NCI-H146 treated with DMSO at 0.1 percent for 48 hours (cell line): ENCODE measurements around the gene KCNJ15.

Source experiments
- DNase-seq: peaks from one replicate; lab custom pipeline; 2025; ENCODE audit not compliant: unreplicated experiment; lab: John Stamatoyannopoulos, UW

Gene KCNJ15

GRCh38 chr21:38297194-38297631, 40.4 kb downstream of the KCNJ15 start:
- no peak for DNase-seq

DNA sequence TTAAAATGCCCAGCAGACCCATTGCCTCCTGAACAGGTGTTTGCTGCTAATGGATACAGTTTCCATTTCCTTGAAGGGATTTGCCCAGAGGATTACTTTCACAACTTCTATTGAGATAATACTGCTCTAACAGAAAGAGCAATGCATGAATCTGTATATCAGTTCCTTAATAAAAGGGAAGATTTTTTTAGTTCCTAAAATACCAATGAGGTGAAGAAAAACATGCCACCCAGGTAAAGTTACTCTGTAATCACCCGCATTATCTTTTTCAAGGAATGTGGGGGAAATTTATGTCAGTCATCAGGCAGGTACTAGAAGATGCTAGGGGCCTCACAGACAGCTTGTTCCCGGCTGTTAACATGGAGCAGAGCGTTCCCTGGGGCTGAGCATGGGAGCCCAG, 41.1 kb downstream of the KCNJ15 start:
- no peak for DNase-seq

DNA sequence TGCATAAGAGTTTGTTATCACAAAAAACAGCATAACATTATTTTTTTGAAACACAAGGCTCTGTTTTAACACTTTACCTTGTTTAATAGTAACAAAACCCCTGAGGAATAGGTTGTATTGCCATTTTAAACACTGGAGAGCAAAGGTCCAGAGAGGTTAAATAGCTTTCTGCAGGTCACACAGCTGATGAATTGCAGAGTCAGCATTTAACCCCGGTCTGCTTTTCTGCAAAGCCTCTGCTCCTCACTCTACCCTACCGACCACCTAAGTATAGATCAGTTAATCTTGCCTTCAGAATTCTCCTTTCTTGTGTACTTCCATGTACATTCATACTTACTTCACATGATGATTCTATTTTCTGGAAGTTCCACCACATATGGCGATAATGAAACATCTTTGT, 42.0 kb downstream of the KCNJ15 start:
- DNase-seq = no peak

DNA sequence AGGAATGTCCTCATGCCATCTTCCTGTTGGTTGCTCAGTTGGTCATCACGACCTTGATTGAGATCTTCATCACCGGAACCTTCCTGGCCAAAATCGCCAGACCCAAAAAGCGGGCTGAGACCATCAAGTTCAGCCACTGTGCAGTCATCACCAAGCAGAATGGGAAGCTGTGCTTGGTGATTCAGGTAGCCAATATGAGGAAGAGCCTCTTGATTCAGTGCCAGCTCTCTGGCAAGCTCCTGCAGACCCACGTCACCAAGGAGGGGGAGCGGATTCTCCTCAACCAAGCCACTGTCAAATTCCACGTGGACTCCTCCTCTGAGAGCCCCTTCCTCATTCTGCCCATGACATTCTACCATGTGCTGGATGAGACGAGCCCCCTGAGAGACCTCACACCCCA, 42.9 kb downstream of the KCNJ15 start:
- DNase-seq = no peak

DNA sequence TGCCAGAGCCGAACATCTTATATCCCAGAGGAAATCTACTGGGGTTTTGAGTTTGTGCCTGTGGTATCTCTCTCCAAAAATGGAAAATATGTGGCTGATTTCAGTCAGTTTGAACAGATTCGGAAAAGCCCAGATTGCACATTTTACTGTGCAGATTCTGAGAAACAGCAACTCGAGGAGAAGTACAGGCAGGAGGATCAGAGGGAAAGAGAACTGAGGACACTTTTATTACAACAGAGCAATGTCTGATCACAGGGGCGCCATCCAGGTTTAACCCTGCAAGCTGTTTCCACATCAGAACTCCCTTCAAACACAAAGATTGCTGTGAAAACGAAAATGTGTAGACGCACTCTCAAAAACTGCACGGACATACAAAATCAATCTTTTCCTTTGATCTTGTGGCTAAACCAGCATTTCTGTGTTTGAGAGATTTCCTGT, 43.4 kb downstream of the KCNJ15 start:
- DNase-seq = no peak

GRCh38 chr21:38301321-38302214, 44.8 kb downstream of the KCNJ15 start:
- no peak for DNase-seq

DNA sequence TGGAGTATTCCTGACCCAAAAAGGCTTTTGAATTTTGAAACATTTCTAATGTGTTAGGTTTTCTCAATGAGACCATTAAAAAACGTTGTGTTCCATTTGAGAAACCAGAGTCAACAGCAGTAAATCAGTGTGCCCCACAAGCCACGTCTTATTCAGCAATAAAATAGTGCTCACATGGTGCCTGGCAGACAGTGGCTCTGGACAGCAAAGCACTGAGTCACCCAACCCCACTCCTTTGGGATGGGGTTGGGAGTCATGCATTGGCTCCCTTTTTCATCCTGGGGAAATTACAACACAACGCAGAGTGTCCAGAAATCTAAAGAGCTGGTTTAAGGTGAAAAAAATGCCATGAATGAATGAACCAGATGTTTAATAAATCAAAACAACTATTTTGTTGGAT, 46.5 kb downstream of the KCNJ15 start:
- DNase-seq = no peak

- DNase-seq = no peak
Observed at GRCh38 chr21:38306433-38307141, 49.8 kb downstream of the KCNJ15 start.

DNA sequence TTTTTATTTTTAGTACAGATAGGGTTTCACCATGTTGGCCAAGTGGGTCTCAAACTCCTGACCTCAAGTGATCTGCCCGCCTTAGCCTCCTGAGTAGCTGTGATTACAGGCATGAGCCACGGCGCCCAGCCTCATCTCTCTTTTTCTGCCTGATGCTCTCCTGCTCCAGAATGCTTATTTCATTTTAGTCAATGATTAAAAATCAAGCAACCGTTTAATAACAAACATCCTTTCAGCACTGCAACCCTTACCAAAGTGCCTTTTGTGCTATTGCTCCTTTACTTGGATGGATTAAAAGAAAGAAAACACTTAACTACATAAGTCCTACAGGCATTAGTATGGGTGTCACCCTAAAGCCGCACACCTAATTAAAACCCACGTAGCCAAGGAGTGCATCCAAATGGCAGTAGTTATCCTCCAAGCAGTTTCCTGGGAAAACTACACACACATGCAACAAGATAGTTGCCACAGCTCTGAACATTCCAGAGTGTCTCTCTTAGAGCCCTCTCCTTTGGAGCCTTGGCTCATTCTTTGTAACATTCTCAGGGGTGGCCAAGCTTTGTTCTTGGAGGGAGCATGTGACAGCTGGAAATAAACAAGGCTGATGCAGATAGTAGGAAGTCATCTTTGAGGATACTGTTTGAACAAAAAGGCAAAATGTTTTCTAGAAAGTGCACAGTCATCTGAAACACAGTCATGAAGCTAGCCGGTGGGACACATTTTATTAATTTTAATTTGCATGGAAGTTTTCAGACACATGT, 51.2 kb downstream of the KCNJ15 start:
- no peak for DNase-seq

GRCh38 chr21:38308532-38309119, 51.8 kb downstream of the KCNJ15 start:
- DNase-seq = no peak

- no peak for DNase-seq
Observed at GRCh38 chr21:38310646-38311485, 54.1 kb downstream of the KCNJ15 start.

- no peak for DNase-seq
Observed at GRCh38 chr21:38311765-38312164, 55.0 kb downstream of the KCNJ15 start.

GRCh38 chr21:38312822-38313221, 56.0 kb downstream of the KCNJ15 start:
- DNase-seq = no peak

- DNase-seq = no peak
Observed at GRCh38 chr21:38314558-38314957, 57.8 kb downstream of the KCNJ15 start.

- DNase-seq = no peak
Observed at GRCh38 chr21:38315122-38315521, 58.3 kb downstream of the KCNJ15 start.

- DNase-seq = no peak
Observed at GRCh38 chr21:38319781-38320180, 63.0 kb downstream of the KCNJ15 start.

GRCh38 chr21:38321568-38321967, 64.8 kb downstream of the KCNJ15 start:
- no peak for DNase-seq

DNA sequence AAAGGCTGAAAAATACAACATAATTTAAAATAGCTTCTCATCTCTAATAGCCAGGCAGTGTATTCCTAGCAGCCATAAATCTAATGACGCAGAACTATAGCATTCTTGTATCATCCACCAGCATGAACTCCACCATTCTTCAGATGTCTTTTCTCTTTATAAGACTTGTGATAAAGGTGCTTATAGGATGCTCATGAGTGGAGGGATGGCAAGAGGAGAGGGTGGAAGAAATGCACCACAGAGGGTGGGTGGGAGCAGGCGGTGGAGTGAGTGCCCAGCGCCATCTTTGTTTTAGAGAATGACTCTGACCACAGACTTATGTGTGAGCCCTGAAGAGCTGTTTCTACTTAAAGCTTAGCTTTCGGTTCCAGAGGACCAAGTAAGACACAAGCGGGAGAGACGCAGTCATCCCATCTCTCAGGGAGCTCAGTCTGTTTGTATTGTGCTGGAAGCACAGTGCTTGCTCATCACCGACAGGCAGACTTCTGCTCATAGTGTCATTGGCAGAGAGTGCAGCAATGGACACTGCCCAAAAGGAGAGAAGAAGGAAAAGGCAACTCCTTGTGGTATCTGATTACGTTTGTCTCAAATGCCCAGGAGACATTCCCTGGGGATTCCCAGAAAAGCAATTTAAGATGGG, 65.6 kb downstream of the KCNJ15 start:
- DNase-seq = no peak

- no peak for DNase-seq
Observed at GRCh38 chr21:38323721-38324531, 67.1 kb downstream of the KCNJ15 start.
